Stimulated activated CD8-positive, alpha-beta memory T cell treated with anti-CD3 and anti-CD28 coated beads, Interleukin-7, amount 100 ng/mL, for 48 hours (primary cell): ENCODE data around the gene IFTAP.
"Not testable (repeated sequence)": the region's sequence is repeated elsewhere in the genome, so short reads cannot be mapped to it uniquely, and the experiment has no call there.

ENCODE experiments used
- DNase-seq, 2 donors: peaks; one replicate each; pipeline ENCODE4 v3.0.0-alpha.2; 2020; ENCODE audit warnings: low read depth in 1 of 2; ENCODE audit errors: extremely low read depth in 1 of 2

The IFTAP gene

GRCh38 chr11:36635066-36635862, 41.0 kb downstream of the IFTAP start:
- no peak for DNase-seq

GRCh38 chr11:36638556-36638955, 44.3 kb downstream of the IFTAP start:
- no peak for DNase-seq

GRCh38 chr11:36657610-36658267, 63.4 kb downstream of the IFTAP start:
- no peak for DNase-seq

GRCh38 chr11:36661359-36661758, 67.1 kb downstream of the IFTAP start:
- not testable (repeated sequence) for DNase-seq

- DNase-seq: no peak
These were observed 78.6 kb downstream of the IFTAP start for GRCh38 chr11:36672815-36673450.

- not testable (repeated sequence) for DNase-seq
These were observed 85.2 kb downstream of the IFTAP start for GRCh38 chr11:36679547-36679946.

- DNase-seq: no peak
These were observed 89.5 kb downstream of the IFTAP start for GRCh38 chr11:36683818-36684217.

- DNase-seq: peak in 1 of 2 donors; percentile 25
These were observed 90.8 kb downstream of the IFTAP start for GRCh38 chr11:36684840-36685801.

- no peak for DNase-seq
These were observed 93.8 kb downstream of the IFTAP start for GRCh38 chr11:36688132-36688531.

- DNase-seq: no peak
These were observed 94.4 kb downstream of the IFTAP start for GRCh38 chr11:36688571-36689291.

- no peak for DNase-seq
These were observed 95.1 kb downstream of the IFTAP start for GRCh38 chr11:36689442-36689841.

- DNase-seq: no peak
These were observed 98.4 kb downstream of the IFTAP start for GRCh38 chr11:36692704-36693103.

GRCh38 chr11:36693139-36693843, 99.0 kb downstream of the IFTAP start:
- no peak for DNase-seq

GRCh38 chr11:36695111-36695510, 100.8 kb downstream of the IFTAP start:
- DNase-seq: no peak

- DNase-seq: no peak
These were observed 101.3 kb downstream of the IFTAP start for GRCh38 chr11:36695571-36695970.

GRCh38 chr11:36696550-36696949, 102.2 kb downstream of the IFTAP start:
- DNase-seq: no peak

GRCh38 chr11:36699271-36699670, 105.0 kb downstream of the IFTAP start:
- no peak for DNase-seq

- no peak for DNase-seq
These were observed 105.9 kb downstream of the IFTAP start for GRCh38 chr11:36700246-36700645.

GRCh38 chr11:36702330-36703054, 108.2 kb downstream of the IFTAP start:
- DNase-seq: no peak
